GM12801 (cell line): ENCODE results near the gene ZNF837.

Experiments
- CTCF ChIP-seq: IDR thresholded peaks from one replicate; pipeline ENCODE4 v1.5.1; 2011; ENCODE audit warnings: control low read depth; ENCODE audit not compliant: insufficient read length; ENCODE audit errors: extremely low read depth

ZNF837 gene

GRCh38 chr19:58382997-58383603 lies 2.3 kb upstream of the ZNF837 start:
- TF ChIP-seq CTCF, result no peak

- TF ChIP-seq CTCF, result no peak
Observed at GRCh38 chr19:58381460-58382212, 806 bp upstream of the ZNF837 start.

- no peak for TF ChIP-seq CTCF
Observed at GRCh38 chr19:58380037-58380661, 681 bp downstream of the ZNF837 start.

GRCh38 chr19:58379246-58379645 lies 1.6 kb downstream of the ZNF837 start:
- TF ChIP-seq CTCF, result no peak

GRCh38 chr19:58374200-58374599 lies 6.6 kb downstream of the ZNF837 start:
- no peak for TF ChIP-seq CTCF

- no peak for TF ChIP-seq CTCF
Observed at GRCh38 chr19:58372311-58373133, 8.3 kb downstream of the ZNF837 start.
